HepG2 (cell line): Measurements from ENCODE around the gene DRAXIN.

Experiments
- ATF2 ChIP-seq: sonication (generic); formaldehyde crosslinking; IDR thresholded peaks from 2 replicates; pipeline ENCODE4 v1.4.0; 2020; ENCODE audit warnings: missing genetic modification reagents
- CREB1 ChIP-seq, 2 experiments: fragments of 450-650 bp in 1 of 2; IDR thresholded peaks; 2 replicates each; pipeline ENCODE4 v1.6.1; 2016 to 2017; ENCODE audit warnings: control low read depth in 1 of 2, mild to moderate bottlenecking in 1 of 2, missing compliant biosample characterization in 1 of 2, missing genetic modification characterization in 1 of 2
- FOXJ3 ChIP-seq: sonication (generic); formaldehyde crosslinking; IDR thresholded peaks from 2 replicates; pipeline ENCODE4 v1.4.0; 2020; ENCODE audit warnings: missing genetic modification reagents, mild to moderate bottlenecking, borderline replicate concordance
- HDAC2 ChIP-seq: sonication (generic); formaldehyde crosslinking; IDR thresholded peaks from 2 replicates; pipeline ENCODE4 v1.4.0; 2020; ENCODE audit warnings: missing genetic modification reagents
- NFIB ChIP-seq: sonication (generic); formaldehyde crosslinking; IDR thresholded peaks from 2 replicates; pipeline ENCODE4 v1.9.0; 2021; ENCODE audit warnings: missing genetic modification reagents, mild to moderate bottlenecking, borderline replicate concordance
- PHF8 ChIP-seq: sonication (generic); formaldehyde crosslinking; IDR thresholded peaks from 2 replicates; pipeline ENCODE4 v1.5.0; 2020; ENCODE audit warnings: missing genetic modification reagents
- POLR2A ChIP-seq, 2 experiments: IDR thresholded peaks; 2 replicates each; pipeline ENCODE4 v1.6.1; 2011; ENCODE audit warnings: low read depth in 2 of 2, low read length in 2 of 2, mild to moderate bottlenecking in 1 of 2, moderate library complexity in 1 of 2; ENCODE audit not compliant: insufficient read depth in 1 of 2
- POLR2AphosphoS5 ChIP-seq: IDR thresholded peaks from 2 replicates; pipeline ENCODE4 v1.6.1; 2012; ENCODE audit warnings: low read depth, low read length
- TAF15 ChIP-seq: fragments of 200-400 bp; formaldehyde crosslinking; IDR thresholded peaks from one replicate; pipeline ENCODE4 v1.6.1; 2018; ENCODE audit warnings: mild to moderate bottlenecking, low read depth, low read length; ENCODE audit not compliant: poor library complexity, severe bottlenecking
- TEAD2 ChIP-seq: sonication (generic); formaldehyde crosslinking; IDR thresholded peaks from 2 replicates; pipeline ENCODE4 v1.9.0; 2021; ENCODE audit warnings: missing genetic modification reagents
- USF2 ChIP-seq, 2 experiments: sonication (generic) in 1 of 2; formaldehyde crosslinking in 1 of 2; IDR thresholded peaks; 2 replicates each; pipeline versions ENCODE4 v1.5.1 to v1.6.1; 2011 to 2020; ENCODE audit warnings: borderline replicate concordance in 1 of 2, low read depth in 1 of 2, low read length in 1 of 2, mild to moderate bottlenecking in 1 of 2, missing genetic modification reagents in 1 of 2, moderate library complexity in 1 of 2
- ZNF121 ChIP-seq: sonication (generic); formaldehyde crosslinking; IDR thresholded peaks from 2 replicates; pipeline ENCODE4 v1.5.0; 2020; ENCODE audit warnings: mild to moderate bottlenecking, missing genetic modification reagents

- TF ChIP-seq HDAC2 (CRISPR knock-in tag) (no peak), TEAD2 (no peak), TAF15 (no peak), POLR2AphosphoS5 (no peak), ZNF121 (CRISPR knock-in tag) (no peak), NFIB (CRISPR knock-in tag) (no peak), ATF2 (no peak), PHF8 (no peak), FOXJ3 (CRISPR knock-in tag) (no peak), POLR2A (IDR thresholded peaks at IDR 0.05; ENCODE audit: insufficient read depth in 1 of 2, low read depth in 2 of 2, low read length in 2 of 2) (no peak), CREB1 (IDR thresholded peaks at IDR 0.05) (no peak), CREB1 (CRISPR knock-in tag; IDR thresholded peaks at IDR 0.05) (no peak), USF2 (IDR thresholded peaks at IDR 0.05; ENCODE audit: low read depth, low read length) (no peak), USF2 (CRISPR knock-in tag; IDR thresholded peaks at IDR 0.05; ENCODE audit: borderline replicate concordance) (no peak)
Measured at GRCh38 chr1:11735531-11735853, 44.0 kb downstream of the DRAXIN start.
